Liver (tissue), 9 donors: ENCODE data around the gene WDR20. TPM values are rescaled to one million over a fixed set of nuclear protein-coding genes. Genes with fewer than 3 reads are reported as not detected.

Experiments
- DNase-seq: peaks from one replicate; pipeline ENCODE4 v3.0.0-alpha.2; 2017; ENCODE audit warnings: low spot score
- H3K27ac ChIP-seq, 2 donors: one replicate each; pipeline ENCODE4 v1.7.0; 2013; ENCODE audit warnings: inconsistent platforms in 2 of 2, low read length in 2 of 2, control low read depth in 1 of 2, low read depth in 1 of 2, mild to moderate bottlenecking in 1 of 2
- H3K27me3 ChIP-seq, 4 donors: one replicate each; pipeline versions ENCODE4 v1.6.1 to v1.7.0; 2013; ENCODE audit warnings: low read length in 3 of 4, inconsistent platforms in 1 of 4, mild to moderate bottlenecking in 1 of 4, moderate library complexity in 1 of 4; ENCODE audit not compliant: control insufficient read depth in 4 of 4, insufficient read depth in 4 of 4
- H3K36me3 ChIP-seq, 4 donors: one replicate each; pipeline versions ENCODE4 v1.6.1 to v1.7.0; 2013; ENCODE audit warnings: low read length in 3 of 4, mild to moderate bottlenecking in 3 of 4, low read depth in 1 of 4, moderate library complexity in 1 of 4; ENCODE audit not compliant: control insufficient read depth in 4 of 4, insufficient read depth in 3 of 4
- H3K4me1 ChIP-seq, 4 donors: one replicate each; pipeline versions ENCODE4 v1.6.1 to v1.7.0; 2013; ENCODE audit warnings: low read length in 3 of 4, mild to moderate bottlenecking in 3 of 4, moderate library complexity in 1 of 4; ENCODE audit not compliant: control insufficient read depth in 4 of 4, insufficient read depth in 4 of 4
- H3K4me3 ChIP-seq, 3 donors: one replicate each; pipeline versions ENCODE4 v1.6.1 to v1.7.0; 2013; ENCODE audit warnings: low read length in 3 of 3, control low read depth in 1 of 3, low read depth in 1 of 3, mild to moderate bottlenecking in 1 of 3
- H3K9ac ChIP-seq, 2 donors: one replicate each; pipeline ENCODE4 v1.7.0; 2013; ENCODE audit warnings: low read length in 2 of 2, mild to moderate bottlenecking in 2 of 2, moderate library complexity in 2 of 2, control low read depth in 1 of 2, low read depth in 1 of 2
- H3K9me3 ChIP-seq, 4 donors: one replicate each; pipeline versions ENCODE4 v1.6.1 to v1.7.0; 2013; ENCODE audit warnings: low read length in 3 of 4; ENCODE audit not compliant: control insufficient read depth in 4 of 4
- ATF3 ChIP-seq: IDR thresholded peaks from 2 replicates; pipeline ENCODE4 v1.6.1; 2016; ENCODE audit warnings: antibody characterized with exemption
- CTCF ChIP-seq: fragments of 150-350 bp; IDR thresholded peaks from 2 replicates; pipeline ENCODE4 v1.5.1; 2017; ENCODE audit warnings: improper control_type of control experiment, low read depth, low read length; ENCODE audit not compliant: missing input control
- EGR1 ChIP-seq, 2 donors: IDR thresholded peaks; 2 replicates each; pipeline ENCODE4 v1.6.1; 2016 to 2018; ENCODE audit warnings: antibody characterized with exemption in 2 of 2, low read depth in 2 of 2
- FOXA1 ChIP-seq: IDR thresholded peaks from 2 replicates; pipeline ENCODE4 v1.6.1; 2016; ENCODE audit warnings: antibody characterized with exemption
- FOXA2 ChIP-seq: IDR thresholded peaks from 2 replicates; pipeline ENCODE4 v1.6.1; 2016; ENCODE audit warnings: antibody characterized with exemption
- GABPA ChIP-seq, 2 donors: IDR thresholded peaks in 1 of 2; conservative IDR thresholded peaks in 1 of 2; 2 replicates each; pipeline ENCODE4 v1.6.1; 2016; ENCODE audit warnings: antibody characterized with exemption in 2 of 2, mild to moderate bottlenecking in 1 of 2, moderate library complexity in 1 of 2
- HNF4A ChIP-seq, 2 donors: conservative IDR thresholded peaks; 2 replicates each; pipeline ENCODE4 v1.6.1; 2016; ENCODE audit warnings: antibody characterized with exemption in 2 of 2, mild to moderate bottlenecking in 2 of 2
- HNF4G ChIP-seq: IDR thresholded peaks from 2 replicates; pipeline ENCODE4 v1.6.1; 2016; ENCODE audit warnings: antibody characterized with exemption
- JUND ChIP-seq, 2 donors: IDR thresholded peaks; 2 replicates each; pipeline ENCODE4 v1.6.1; 2016; ENCODE audit warnings: antibody characterized with exemption in 2 of 2
- MAX ChIP-seq: IDR thresholded peaks from 2 replicates; pipeline ENCODE4 v1.6.1; 2016; ENCODE audit warnings: antibody characterized with exemption
- NR2F2 ChIP-seq: IDR thresholded peaks from 2 replicates; pipeline ENCODE4 v1.6.1; 2016; ENCODE audit warnings: antibody characterized with exemption
- RAD21 ChIP-seq, 2 donors: IDR thresholded peaks; 2 replicates each; pipeline ENCODE4 v1.6.1; 2016; ENCODE audit warnings: antibody characterized with exemption in 2 of 2, mild to moderate bottlenecking in 2 of 2
- RXRA ChIP-seq, 2 donors: IDR thresholded peaks; 2 replicates each; pipeline ENCODE4 v1.6.1; 2017 to 2018; ENCODE audit warnings: antibody characterized with exemption in 2 of 2, mild to moderate bottlenecking in 1 of 2
- SP1 ChIP-seq: IDR thresholded peaks from 2 replicates; pipeline ENCODE4 v1.6.1; 2018; ENCODE audit warnings: antibody characterized with exemption, mild to moderate bottlenecking
- TAF1 ChIP-seq: conservative IDR thresholded peaks from 2 replicates; pipeline ENCODE4 v1.6.1; 2016; ENCODE audit warnings: antibody characterized with exemption, mild to moderate bottlenecking
- YY1 ChIP-seq: IDR thresholded peaks from 2 replicates; pipeline ENCODE4 v1.6.1; 2016; ENCODE audit warnings: antibody characterized with exemption, mild to moderate bottlenecking
- polyA plus RNA-seq, 2 donors: library from polyadenylated mRNA; stranded (reverse) in 1 of 2; unstranded in 1 of 2; fragments of 200-250 nt in 1 of 2; fragments of >200 nt in 1 of 2; fragmentation: Nextera tagmentation in 1 of 2; extraction: Ambion mirVana in 1 of 2; gene quantifications; one replicate each; pipeline versions ENCODE4 v1.2.1 to v1.2.3, GENCODE V29; 2013 to 2015
- total RNA-seq, 2 donors: library from RNA; depleted of rRNA; stranded (reverse); fragments of >200 nt; gene quantifications; one replicate each; pipeline ENCODE4 v1.2.3, GENCODE V29; 2014
- TF ChIP-seq, protein P1 (sequence below): IDR thresholded peaks from 2 replicates; pipeline ENCODE4 v1.6.1; 2016; ENCODE audit warnings: antibody characterized with exemption
- TF ChIP-seq, protein P2 (sequence below): IDR thresholded peaks from 2 replicates; pipeline ENCODE4 v1.6.1; 2016; ENCODE audit warnings: antibody characterized with exemption, mild to moderate bottlenecking
- donor health status: healthy.
- donor health status: healthy.
- donor health status: healthy.
- donor health status: healthy.
- donor health status: healthy.

Gene WDR20
- total and polyA plus RNA-seq, 4 donors: 6.5 to 18.5 (median 11.0) TPM

DNA sequence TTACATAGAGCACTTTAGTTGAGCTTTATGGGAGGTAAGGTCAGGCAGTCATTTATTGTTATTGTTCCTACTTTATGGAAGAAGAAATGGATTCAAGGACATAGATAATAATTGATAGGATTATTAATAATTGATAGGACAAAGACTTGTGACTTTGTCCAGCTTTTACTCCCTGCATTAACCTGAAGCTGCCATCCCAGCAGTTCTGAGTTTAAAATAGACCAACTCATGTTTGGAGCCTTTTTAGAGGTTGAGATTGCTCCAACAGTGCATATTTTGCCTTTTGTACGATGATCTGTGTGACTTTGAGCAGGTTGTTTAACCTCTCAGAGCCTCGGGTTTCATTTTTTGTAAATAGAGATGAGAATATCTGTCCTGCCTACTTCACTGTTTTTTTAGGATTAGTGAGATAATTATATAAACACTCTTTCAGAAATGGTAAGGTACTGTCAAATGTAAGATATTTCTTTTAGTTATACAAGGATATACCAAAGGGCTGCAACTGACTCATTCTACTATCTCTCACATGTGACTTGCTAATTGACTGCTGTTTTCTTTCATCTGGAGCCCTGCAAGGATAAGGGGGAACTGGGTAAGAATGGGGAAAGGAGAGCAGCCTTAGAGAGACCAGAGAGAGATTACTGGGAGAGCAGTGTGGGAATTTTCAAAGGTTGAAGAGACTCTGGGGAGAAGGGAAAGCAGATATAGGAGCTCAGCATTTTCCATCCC lies 15.3 kb downstream of the WDR20 start (continued):
- TF ChIP-seq CTCF: no peak
- TF ChIP-seq MAX: no peak

- H3K27ac ChIP-seq: no peak overlapping the region
- no peak overlapping the region for H3K9ac ChIP-seq
- peaks cover 2 to 11% (median 6%) of the 10 kb centered on the region in 4 donors for H3K4me1 ChIP-seq
- no peak for DNase-seq
- no peak for TF ChIP-seq TAF1
- no peak for TF ChIP-seq ATF3
- no peak for TF ChIP-seq FOXA2
- no peak for TF ChIP-seq HNF4G
- no peak for TF ChIP-seq FOXA1
- TF ChIP-seq, protein P1, sequence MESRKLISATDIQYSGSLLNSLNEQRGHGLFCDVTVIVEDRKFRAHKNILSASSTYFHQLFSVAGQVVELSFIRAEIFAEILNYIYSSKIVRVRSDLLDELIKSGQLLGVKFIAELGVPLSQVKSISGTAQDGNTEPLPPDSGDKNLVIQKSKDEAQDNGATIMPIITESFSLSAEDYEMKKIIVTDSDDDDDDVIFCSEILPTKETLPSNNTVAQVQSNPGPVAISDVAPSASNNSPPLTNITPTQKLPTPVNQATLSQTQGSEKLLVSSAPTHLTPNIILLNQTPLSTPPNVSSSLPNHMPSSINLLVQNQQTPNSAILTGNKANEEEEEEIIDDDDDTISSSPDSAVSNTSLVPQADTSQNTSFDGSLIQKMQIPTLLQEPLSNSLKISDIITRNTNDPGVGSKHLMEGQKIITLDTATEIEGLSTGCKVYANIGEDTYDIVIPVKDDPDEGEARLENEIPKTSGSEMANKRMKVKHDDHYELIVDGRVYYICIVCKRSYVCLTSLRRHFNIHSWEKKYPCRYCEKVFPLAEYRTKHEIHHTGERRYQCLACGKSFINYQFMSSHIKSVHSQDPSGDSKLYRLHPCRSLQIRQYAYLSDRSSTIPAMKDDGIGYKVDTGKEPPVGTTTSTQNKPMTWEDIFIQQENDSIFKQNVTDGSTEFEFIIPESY: no peak
- no peak for TF ChIP-seq EGR1 (IDR thresholded peaks at IDR 0.05; ENCODE audit: low read depth in 2 of 2)
- TF ChIP-seq NR2F2: no peak
- TF ChIP-seq YY1: no peak
- no peak for TF ChIP-seq HNF4A (conservative IDR thresholded peaks at IDR 0.05)
- TF ChIP-seq, protein P2, sequence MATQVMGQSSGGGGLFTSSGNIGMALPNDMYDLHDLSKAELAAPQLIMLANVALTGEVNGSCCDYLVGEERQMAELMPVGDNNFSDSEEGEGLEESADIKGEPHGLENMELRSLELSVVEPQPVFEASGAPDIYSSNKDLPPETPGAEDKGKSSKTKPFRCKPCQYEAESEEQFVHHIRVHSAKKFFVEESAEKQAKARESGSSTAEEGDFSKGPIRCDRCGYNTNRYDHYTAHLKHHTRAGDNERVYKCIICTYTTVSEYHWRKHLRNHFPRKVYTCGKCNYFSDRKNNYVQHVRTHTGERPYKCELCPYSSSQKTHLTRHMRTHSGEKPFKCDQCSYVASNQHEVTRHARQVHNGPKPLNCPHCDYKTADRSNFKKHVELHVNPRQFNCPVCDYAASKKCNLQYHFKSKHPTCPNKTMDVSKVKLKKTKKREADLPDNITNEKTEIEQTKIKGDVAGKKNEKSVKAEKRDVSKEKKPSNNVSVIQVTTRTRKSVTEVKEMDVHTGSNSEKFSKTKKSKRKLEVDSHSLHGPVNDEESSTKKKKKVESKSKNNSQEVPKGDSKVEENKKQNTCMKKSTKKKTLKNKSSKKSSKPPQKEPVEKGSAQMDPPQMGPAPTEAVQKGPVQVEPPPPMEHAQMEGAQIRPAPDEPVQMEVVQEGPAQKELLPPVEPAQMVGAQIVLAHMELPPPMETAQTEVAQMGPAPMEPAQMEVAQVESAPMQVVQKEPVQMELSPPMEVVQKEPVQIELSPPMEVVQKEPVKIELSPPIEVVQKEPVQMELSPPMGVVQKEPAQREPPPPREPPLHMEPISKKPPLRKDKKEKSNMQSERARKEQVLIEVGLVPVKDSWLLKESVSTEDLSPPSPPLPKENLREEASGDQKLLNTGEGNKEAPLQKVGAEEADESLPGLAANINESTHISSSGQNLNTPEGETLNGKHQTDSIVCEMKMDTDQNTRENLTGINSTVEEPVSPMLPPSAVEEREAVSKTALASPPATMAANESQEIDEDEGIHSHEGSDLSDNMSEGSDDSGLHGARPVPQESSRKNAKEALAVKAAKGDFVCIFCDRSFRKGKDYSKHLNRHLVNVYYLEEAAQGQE: no peak
- TF ChIP-seq CTCF: no peak
- TF ChIP-seq RAD21 (IDR thresholded peaks at IDR 0.05): no peak
- no peak for TF ChIP-seq RXRA (IDR thresholded peaks at IDR 0.05)
- no peak for TF ChIP-seq JUND (IDR thresholded peaks at IDR 0.05)
- no peak for TF ChIP-seq MAX
- TF ChIP-seq GABPA (IDR thresholded peaks at IDR 0.05 in 1 of 2, conservative IDR thresholded peaks at IDR 0.05 in 1 of 2): no peak
- TF ChIP-seq SP1: no peak
- H3K4me3 ChIP-seq: no peak overlapping the region
- peaks cover 0 to 3% (median 0%) of the 10 kb centered on the region in 4 donors for H3K36me3 ChIP-seq
- no peaks in the 10 kb centered on the region for H3K9me3 ChIP-seq
- no peaks in the 10 kb centered on the region for H3K27me3 ChIP-seq
Measured at GRCh38 chr14:102157346-102157745, 17.6 kb downstream of the WDR20 start.
